Right cardiac atrium (tissue), 5 donors: ENCODE results near the gene SMARCD1. TPM values are rescaled to one million over a fixed set of nuclear protein-coding genes. Genes with fewer than 3 reads are reported as not detected.
"Not testable (repeated sequence)": the region's sequence is repeated elsewhere in the genome, so short reads cannot be mapped to it uniquely, and the experiment has no call there.

Experiments used
- ATAC-seq, 2 donors: fragments of 200-7000 bp; cut with Tn5 transposase; one replicate each; pipeline versions ENCODE4 v1.8.0 to v1.9.1; 2020; ENCODE audit warnings: moderate library complexity in 2 of 2, mild to moderate bottlenecking in 1 of 2
- DNase-seq, 3 donors: peaks; one replicate each; pipeline ENCODE4 v3.0.0-alpha.2; 2020
- H3K27ac ChIP-seq: one replicate; pipeline ENCODE4 v1.5.1; 2013; ENCODE audit warnings: mild to moderate bottlenecking, low read length, control low read depth, moderate library complexity
- H3K27me3 ChIP-seq: one replicate; pipeline ENCODE4 v1.6.1; 2013; ENCODE audit not compliant: control insufficient read depth, insufficient read depth
- H3K4me1 ChIP-seq: one replicate; pipeline ENCODE4 v1.6.1; 2013; ENCODE audit warnings: low read length; ENCODE audit not compliant: control insufficient read depth, insufficient read depth
- H3K4me3 ChIP-seq: one replicate; pipeline ENCODE4 v1.5.1; 2013; ENCODE audit warnings: low read length, control low read depth
- H3K9me3 ChIP-seq: one replicate; pipeline ENCODE4 v1.6.1; 2013; ENCODE audit warnings: low read length; ENCODE audit not compliant: control insufficient read depth
- WGBS: extraction: QIAGEN DNeasy Blood & Tissue Kit; methylation state at CpG from one replicate; pipeline ENCODE4 v1.1.7; 2013; 5-methylcytosine and 5-hydroxymethylcytosine counted together
- intact Hi-C, 4 donors: fragments of 100-400 bp; cut with DNase I; formaldehyde crosslinking; loops; one replicate each; pipeline versions ENCODE4 v1.11.0 to v1.14.0; 2022 to 2023
- polyA plus RNA-seq: library from polyadenylated mRNA; stranded (reverse); fragments of 200-250 nt; gene quantifications from one replicate; pipeline ENCODE4 v1.2.3, GENCODE V29; 2013
- total RNA-seq, 4 donors: library from RNA; stranded (reverse); fragmentation: NEBNext Ultra II Directional; extraction: Animal tissue kit (Norgen Biotek cat#: 25700); gene quantifications; one replicate each; pipeline ENCODE4 v1.2.1, GENCODE V29; 2021
- donor health status: healthy with polysubstance abuse.
- donor health status: DM: no; HTN: yes; CAD: no.
- donor health status: DM: no; HTN: no; CAD: no.
- donor health status: DM: no; HTN: yes; CAD: no; lungs with severe emphysema.
- donor health status: DM: yes; HTN: yes; CAD: no.

Gene SMARCD1
- total and polyA plus RNA-seq, 5 donors, result 11.6 to 24.5 (median 19.5) TPM

GRCh38 chr12:50132505-50133135 is 47.5 kb downstream of the SMARCD1 start:
- DNase-seq (no peak), ATAC-seq (no peak)
- intact Hi-C loops, result no loop called here
- H3K27ac ChIP-seq, result no peak overlapping the region
- WGBS, result 79% methylated on average over 2 of the region's 2 CpGs
- H3K4me1 ChIP-seq, result peaks cover under 1% of the 10 kb centered on the region
- no peaks in the 10 kb centered on the region for H3K9me3 ChIP-seq
- H3K4me3 ChIP-seq, result no peak overlapping the region
- no peaks in the 10 kb centered on the region for H3K27me3 ChIP-seq

- no peaks in the 10 kb centered on the region for H3K4me1 ChIP-seq
- no peak overlapping the region for H3K4me3 ChIP-seq
- ATAC-seq, result no peak
- intact Hi-C loops, result no loop called here
- no peaks in the 10 kb centered on the region for H3K9me3 ChIP-seq
- no peaks in the 10 kb centered on the region for H3K27me3 ChIP-seq
- no peak overlapping the region for H3K27ac ChIP-seq
- DNase-seq, result no peak
- WGBS, result 75% methylated on average over 8 of the region's 8 CpGs
Observed at GRCh38 chr12:50142993-50143392, 57.9 kb downstream of the SMARCD1 start.

- DNase-seq, result no peak
- intact Hi-C loops, result no loop called here
- no peaks in the 10 kb centered on the region for H3K4me1 ChIP-seq
- no peaks in the 10 kb centered on the region for H3K27me3 ChIP-seq
- H3K4me3 ChIP-seq, result no peak overlapping the region
- WGBS, result 28% methylated on average over 2 of the region's 2 CpGs
- no peak overlapping the region for H3K27ac ChIP-seq
- H3K9me3 ChIP-seq, result no peaks in the 10 kb centered on the region
- no peak for ATAC-seq
Observed at GRCh38 chr12:50145439-50145838, 60.3 kb downstream of the SMARCD1 start.

DNA sequence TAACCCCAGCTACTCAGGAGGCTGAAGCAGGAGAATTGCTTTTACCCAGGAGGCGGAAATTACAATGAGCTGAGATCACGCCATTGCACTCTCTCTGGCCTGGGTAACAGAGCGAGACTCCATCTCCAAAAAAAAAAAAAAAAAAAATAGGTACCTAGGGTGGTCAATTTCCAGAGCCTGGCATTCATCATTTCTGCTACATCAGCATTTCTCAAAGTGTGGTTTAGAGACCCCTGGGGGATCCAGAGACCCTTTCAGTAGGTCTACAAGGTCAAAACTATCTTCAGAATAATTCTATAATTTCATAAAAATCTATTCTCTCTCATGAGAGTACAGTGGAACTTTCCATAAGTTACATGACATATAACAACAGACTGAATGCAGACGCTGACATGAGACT is 62.1 kb downstream of the SMARCD1 start:
- Histone ChIP-seq H3K27me3 (no peaks in the 10 kb centered on the region), H3K4me1 (no peaks in the 10 kb centered on the region), H3K4me3 (no peak overlapping the region), H3K9me3 (no peaks in the 10 kb centered on the region), H3K27ac (no peak overlapping the region)
- over 99% methylated on average over 4 of the region's 4 CpGs for WGBS
- no peak for ATAC-seq
- intact Hi-C loops, result no loop called here
- no peak for DNase-seq

- H3K27me3 ChIP-seq, H3K4me1 ChIP-seq, intact Hi-C loops, ATAC-seq, H3K27ac ChIP-seq, H3K4me3 ChIP-seq, H3K9me3 ChIP-seq, DNase-seq: not testable (repeated sequence)
- WGBS, result 92% methylated on average over 6 of the region's 6 CpGs
Observed at GRCh38 chr12:50148011-50148410, 62.9 kb downstream of the SMARCD1 start.

GRCh38 chr12:50149311-50149710 is 64.2 kb downstream of the SMARCD1 start:
- Histone ChIP-seq H3K27me3 (no peaks in the 10 kb centered on the region), H3K9me3 (no peaks in the 10 kb centered on the region), H3K27ac (no peak overlapping the region), H3K4me3 (no peak overlapping the region), H3K4me1 (no peaks in the 10 kb centered on the region)
- 65% methylated on average over 3 of the region's 3 CpGs for WGBS
- ATAC-seq (no peak), DNase-seq (no peak)
- intact Hi-C loops, result no loop called here

Other genes starting within 250 kb of the SMARCD1 start
- 1 to 10 TPM; 2.9 to 3.6 (median 3.2) TPM for gene BCDIN3D, start 242.2 kb upstream of the SMARCD1 start, total RNA-seq
- gene BCDIN3D, start 242.2 kb upstream of the SMARCD1 start, polyA plus RNA-seq, result 2.2 TPM
- gene FAIM2, start 181.4 kb upstream of the SMARCD1 start, total RNA-seq, result 10 to 100 TPM; 10.4 to 31.1 (median 17.4) TPM
- gene FAIM2, start 181.4 kb upstream of the SMARCD1 start, polyA plus RNA-seq, result 37.4 TPM
- gene AQP2, start 134.6 kb upstream of the SMARCD1 start, total RNA-seq, result 1 to 10 TPM in 1 of 4 donors, under 1 TPM in 3; 0.17 to 1.1 (median 0.52) TPM
- gene AQP2, start 134.6 kb upstream of the SMARCD1 start, polyA plus RNA-seq, result 0.77 TPM
- 1 to 10 TPM; 2.0 to 7.0 (median 2.8) TPM for gene AQP5, start 123.5 kb upstream of the SMARCD1 start, total RNA-seq
- gene AQP5, start 123.5 kb upstream of the SMARCD1 start, polyA plus RNA-seq, result 6.7 TPM
- under 1 TPM in 3 of 4 donors, not detected in 1; 0.15 to 0.25 (median 0.17) TPM for gene AQP6, start 112.4 kb upstream of the SMARCD1 start, total RNA-seq
- gene AQP6, start 112.4 kb upstream of the SMARCD1 start, polyA plus RNA-seq, result 0.32 TPM
- 1 to 10 TPM; 3.2 to 8.2 (median 6.3) TPM for gene RACGAP1, start 59.8 kb upstream of the SMARCD1 start, total RNA-seq
- gene RACGAP1, start 59.8 kb upstream of the SMARCD1 start, polyA plus RNA-seq, result 1.5 TPM
- 1 to 10 TPM; 1.3 to 4.5 (median 3.2) TPM for gene ASIC1, start 27.7 kb upstream of the SMARCD1 start, total RNA-seq
- gene ASIC1, start 27.7 kb upstream of the SMARCD1 start, polyA plus RNA-seq, result 2.0 TPM
- gene GPD1, start 18.7 kb downstream of the SMARCD1 start, total RNA-seq, result 10 to 100 TPM in 2 of 4 donors, 1 to 10 TPM in 2; 4.1 to 18.4 (median 9.6) TPM
- gene GPD1, start 18.7 kb downstream of the SMARCD1 start, polyA plus RNA-seq, result 24.6 TPM
- gene COX14, start 26.9 kb downstream of the SMARCD1 start, total RNA-seq, result 100 to 1,000 TPM; 141 to 203 (median 167) TPM
- 258 TPM for gene COX14, start 26.9 kb downstream of the SMARCD1 start, polyA plus RNA-seq
- gene CERS5, start 82.0 kb downstream of the SMARCD1 start, total RNA-seq, result 10 to 100 TPM; 14.0 to 18.8 (median 17.7) TPM
- 15.6 TPM for gene CERS5, start 82.0 kb downstream of the SMARCD1 start, polyA plus RNA-seq
- 10 to 100 TPM; 21.9 to 33.5 (median 23.3) TPM for gene LIMA1, start 198.2 kb downstream of the SMARCD1 start, total RNA-seq
- 19.9 TPM for gene LIMA1, start 198.2 kb downstream of the SMARCD1 start, polyA plus RNA-seq